IPS-18a (cell line): ENCODE measurements around the gene LRRK1.

Experiments
- H3K27ac ChIP-seq: one replicate; pipeline ENCODE4 v1.5.1; 2013; ENCODE audit warnings: low read length
- H3K27me3 ChIP-seq: one replicate; pipeline ENCODE4 v1.6.1; 2013; ENCODE audit warnings: mild to moderate bottlenecking, low read length; ENCODE audit not compliant: control insufficient read depth, insufficient read depth
- H3K36me3 ChIP-seq: one replicate; pipeline ENCODE4 v1.6.1; 2013; ENCODE audit warnings: low read depth, low read length; ENCODE audit not compliant: control insufficient read depth
- H3K4me1 ChIP-seq: one replicate; pipeline ENCODE4 v1.6.1; 2013; ENCODE audit warnings: low read depth, low read length; ENCODE audit not compliant: control insufficient read depth
- H3K4me3 ChIP-seq: one replicate; pipeline ENCODE4 v1.5.1; 2013; ENCODE audit warnings: low read length
- H3K9ac ChIP-seq: one replicate; pipeline ENCODE4 v1.6.1; 2013; ENCODE audit warnings: mild to moderate bottlenecking, low read length, moderate library complexity
- H3K9me3 ChIP-seq: one replicate; pipeline ENCODE4 v1.6.1; 2013; ENCODE audit warnings: low read depth, low read length; ENCODE audit not compliant: control insufficient read depth

LRRK1 gene

GRCh38 chr15:100988857-100989256, 69.7 kb downstream of the LRRK1 start:
- H3K4me3 ChIP-seq, result no peak overlapping the region
- H3K9me3 ChIP-seq, result no peaks in the 10 kb centered on the region
- no peaks in the 10 kb centered on the region for H3K27me3 ChIP-seq
- no peak overlapping the region for H3K27ac ChIP-seq
- peaks cover 4% of the 10 kb centered on the region for H3K4me1 ChIP-seq
- no peak overlapping the region for H3K9ac ChIP-seq
- H3K36me3 ChIP-seq, result no peaks in the 10 kb centered on the region

GRCh38 chr15:100994597-100995446, 75.7 kb downstream of the LRRK1 start:
- H3K9ac ChIP-seq, result no peak overlapping the region
- H3K36me3 ChIP-seq, result no peaks in the 10 kb centered on the region
- no peak overlapping the region for H3K4me3 ChIP-seq

GRCh38 chr15:100995471-100996430, 76.6 kb downstream of the LRRK1 start:
- no peaks in the 10 kb centered on the region for H3K9me3 ChIP-seq
- no peaks in the 10 kb centered on the region for H3K36me3 ChIP-seq
- no peak overlapping the region for H3K4me3 ChIP-seq
- H3K27me3 ChIP-seq, result no peaks in the 10 kb centered on the region
- no peak overlapping the region for H3K27ac ChIP-seq
- peaks cover 9% of the 10 kb centered on the region for H3K4me1 ChIP-seq
- H3K9ac ChIP-seq, result no peak overlapping the region

More at GRCh38 chr15:100994597-100995446, 75.7 kb downstream of the LRRK1 start:
- H3K4me1 ChIP-seq, result peaks cover under 1% of the 10 kb centered on the region
- no peaks in the 10 kb centered on the region for H3K9me3 ChIP-seq
- H3K27ac ChIP-seq, result no peak overlapping the region
- H3K27me3 ChIP-seq, result no peaks in the 10 kb centered on the region

GRCh38 chr15:100997442-100997841, 78.3 kb downstream of the LRRK1 start:
- H3K4me1 ChIP-seq, result peaks cover 13% of the 10 kb centered on the region
- no peaks in the 10 kb centered on the region for H3K9me3 ChIP-seq
- H3K27me3 ChIP-seq, result no peaks in the 10 kb centered on the region
- H3K27ac ChIP-seq, result no peak overlapping the region
- no peaks in the 10 kb centered on the region for H3K36me3 ChIP-seq
- no peak overlapping the region for H3K9ac ChIP-seq
- H3K4me3 ChIP-seq, result no peak overlapping the region

- H3K36me3 ChIP-seq, result no peaks in the 10 kb centered on the region
- no peak overlapping the region for H3K9ac ChIP-seq
- no peaks in the 10 kb centered on the region for H3K27me3 ChIP-seq
- no peak overlapping the region for H3K27ac ChIP-seq
- no peaks in the 10 kb centered on the region for H3K9me3 ChIP-seq
- H3K4me3 ChIP-seq, result no peak overlapping the region
- peaks cover 13% of the 10 kb centered on the region for H3K4me1 ChIP-seq
These were observed 79.5 kb downstream of the LRRK1 start for GRCh38 chr15:100998630-100999029.

GRCh38 chr15:100999369-100999768, 80.2 kb downstream of the LRRK1 start:
- Histone ChIP-seq H3K9me3 (no peaks in the 10 kb centered on the region), H3K27ac (no peak overlapping the region), H3K4me3 (no peak overlapping the region), H3K27me3 (no peaks in the 10 kb centered on the region), H3K9ac (no peak overlapping the region), H3K36me3 (no peaks in the 10 kb centered on the region), H3K4me1 (peaks cover 13% of the 10 kb centered on the region)

GRCh38 chr15:101000271-101000681, 81.1 kb downstream of the LRRK1 start:
- Histone ChIP-seq H3K27ac (no peak overlapping the region), H3K4me1 (peaks cover 13% of the 10 kb centered on the region), H3K4me3 (no peak overlapping the region), H3K36me3 (no peaks in the 10 kb centered on the region), H3K9ac (no peak overlapping the region), H3K27me3 (no peaks in the 10 kb centered on the region), H3K9me3 (no peaks in the 10 kb centered on the region)

- H3K27ac ChIP-seq, result no peak overlapping the region
- no peaks in the 10 kb centered on the region for H3K36me3 ChIP-seq
- H3K27me3 ChIP-seq, result no peaks in the 10 kb centered on the region
- H3K9me3 ChIP-seq, result no peaks in the 10 kb centered on the region
- H3K4me3 ChIP-seq, result no peak overlapping the region
- peaks cover 13% of the 10 kb centered on the region for H3K4me1 ChIP-seq
- H3K9ac ChIP-seq, result no peak overlapping the region
These were observed 81.9 kb downstream of the LRRK1 start for GRCh38 chr15:101001056-101001455.

- Histone ChIP-seq H3K9ac (no peak overlapping the region), H3K36me3 (no peaks in the 10 kb centered on the region), H3K4me1 (peaks cover 13% of the 10 kb centered on the region), H3K4me3 (no peak overlapping the region), H3K9me3 (no peaks in the 10 kb centered on the region), H3K27ac (no peak overlapping the region), H3K27me3 (no peaks in the 10 kb centered on the region)
These were observed 82.6 kb downstream of the LRRK1 start for GRCh38 chr15:101001796-101002195.

GRCh38 chr15:101003081-101003480, 83.9 kb downstream of the LRRK1 start:
- Histone ChIP-seq H3K4me1 (peaks cover 20% of the 10 kb centered on the region), H3K9ac (no peak overlapping the region), H3K4me3 (no peak overlapping the region), H3K9me3 (no peaks in the 10 kb centered on the region), H3K27me3 (peaks cover 11% of the 10 kb centered on the region), H3K27ac (no peak overlapping the region), H3K36me3 (no peaks in the 10 kb centered on the region)

- H3K4me3 ChIP-seq, result no peak overlapping the region
- H3K4me1 ChIP-seq, result peaks cover 23% of the 10 kb centered on the region
- H3K27me3 ChIP-seq, result peaks cover 13% of the 10 kb centered on the region
- H3K27ac ChIP-seq, result no peak overlapping the region
- H3K9me3 ChIP-seq, result no peaks in the 10 kb centered on the region
- H3K9ac ChIP-seq, result no peak overlapping the region
- H3K36me3 ChIP-seq, result no peaks in the 10 kb centered on the region
These were observed 84.5 kb downstream of the LRRK1 start for GRCh38 chr15:101003706-101004105.
